ENCODE measurements around the gene VGLL4. TPM values are rescaled to one million over a fixed set of nuclear protein-coding genes. Genes with fewer than 3 reads are reported as not detected.
"Not testable (repeated sequence)": the region's sequence is repeated elsewhere in the genome, so short reads cannot be mapped to it uniquely, and the experiment has no call there.

The VGLL4 gene
- total and polyA plus RNA-seq, 5 donors from 2014 or later, result 8.5 to 16.3 (median 14.0) TPM

DNA sequence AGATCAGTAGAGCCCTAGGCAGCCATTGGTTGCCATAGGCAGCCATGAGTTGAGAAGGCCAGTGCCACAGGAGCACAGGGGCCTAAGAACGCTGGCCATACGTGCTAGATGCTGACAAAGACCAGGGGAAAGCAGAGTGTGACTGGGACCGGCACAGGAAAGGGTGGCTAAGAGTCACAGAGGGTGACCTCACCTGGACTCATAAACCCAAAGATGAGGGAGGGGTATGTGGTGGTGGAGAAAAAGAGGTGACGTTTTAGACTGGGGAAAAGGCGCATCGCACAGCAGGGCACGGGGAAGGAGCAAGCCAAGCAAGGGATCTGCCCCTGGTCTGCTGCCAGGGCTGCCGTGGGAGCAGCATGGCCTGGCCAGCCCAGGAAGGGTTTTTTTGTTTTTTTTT, 122.5 kb downstream of the VGLL4 start:
- DNase-seq (no peak), ATAC-seq (ENCODE audit: low read depth in 2 of 2) (no peak)
- Histone ChIP-seq H3K4me3 (ENCODE audit: low read depth, low read length) (no peak overlapping the region), H3K27ac (ENCODE audit: insufficient read depth, low read length, poor library complexity, severe bottlenecking) (no peak overlapping the region), H3K27me3 (ENCODE audit: control insufficient read depth, insufficient read depth, low read length) (no peaks in the 10 kb centered on the region), H3K9me3 (ENCODE audit: control insufficient read depth in 2 of 2, low read length in 2 of 2) (no peaks in the 10 kb centered on the region), H3K36me3 (ENCODE audit: control insufficient read depth, insufficient read depth, low read length) (no peaks in the 10 kb centered on the region), H3K4me1 (ENCODE audit: control insufficient read depth, insufficient read depth, low read length, poor library complexity, severe bottlenecking) (no peaks in the 10 kb centered on the region)
- Mint-ChIP-seq H3K27me3 (no peaks in the 10 kb centered on the region), H3K36me3 (peaks cover 13% of the 10 kb centered on the region), H3K27ac (peak overlapping the region in 1 of 3 donors; percentile 23), H3K9me3 (no peaks in the 10 kb centered on the region), H3K4me3 (no peak overlapping the region), H3K4me1 (peaks cover 0 to 5% (median 1%) of the 10 kb centered on the region in 4 donors)

- Mint-ChIP-seq H3K27ac (peak overlapping the region in 1 of 3 donors; percentile 14), H3K36me3 (peaks cover 16% of the 10 kb centered on the region), H3K9me3 (no peaks in the 10 kb centered on the region), H3K4me1 (peaks cover 0 to 2% (median 0%) of the 10 kb centered on the region in 4 donors), H3K27me3 (no peaks in the 10 kb centered on the region), H3K4me3 (no peak overlapping the region)
- Histone ChIP-seq H3K4me1 (ENCODE audit: control insufficient read depth, insufficient read depth, low read length, poor library complexity, severe bottlenecking) (no peaks in the 10 kb centered on the region), H3K27me3 (ENCODE audit: control insufficient read depth, insufficient read depth, low read length) (no peaks in the 10 kb centered on the region), H3K36me3 (ENCODE audit: control insufficient read depth, insufficient read depth, low read length) (no peaks in the 10 kb centered on the region), H3K4me3 (ENCODE audit: low read depth, low read length) (no peak overlapping the region), H3K27ac (ENCODE audit: insufficient read depth, low read length, poor library complexity, severe bottlenecking) (no peak overlapping the region), H3K9me3 (ENCODE audit: control insufficient read depth in 2 of 2, low read length in 2 of 2) (no peaks in the 10 kb centered on the region)
- DNase-seq (no peak), ATAC-seq (ENCODE audit: low read depth in 2 of 2) (no peak)
These were observed 126.1 kb downstream of the VGLL4 start for GRCh38 chr3:11517601-11518000.

GRCh38 chr3:11514191-11514821, 129.4 kb downstream of the VGLL4 start:
- Mint-ChIP-seq H3K27me3 (no peaks in the 10 kb centered on the region), H3K4me1 (peaks cover 0 to 2% (median 0%) of the 10 kb centered on the region in 4 donors), H3K9me3 (no peaks in the 10 kb centered on the region), H3K36me3 (peaks cover 19% of the 10 kb centered on the region), H3K4me3 (no peak overlapping the region), H3K27ac (peak overlapping the region in 1 of 3 donors; percentile 56)
- Histone ChIP-seq H3K27ac (ENCODE audit: insufficient read depth, low read length, poor library complexity, severe bottlenecking) (no peak overlapping the region), H3K9me3 (ENCODE audit: control insufficient read depth in 2 of 2, low read length in 2 of 2) (no peaks in the 10 kb centered on the region), H3K36me3 (ENCODE audit: control insufficient read depth, insufficient read depth, low read length) (no peaks in the 10 kb centered on the region), H3K27me3 (ENCODE audit: control insufficient read depth, insufficient read depth, low read length) (no peaks in the 10 kb centered on the region), H3K4me1 (ENCODE audit: control insufficient read depth, insufficient read depth, low read length, poor library complexity, severe bottlenecking) (no peaks in the 10 kb centered on the region), H3K4me3 (ENCODE audit: low read depth, low read length) (no peak overlapping the region)
- DNase-seq, result no peak
- no peak for ATAC-seq (ENCODE audit: low read depth in 2 of 2)

DNA sequence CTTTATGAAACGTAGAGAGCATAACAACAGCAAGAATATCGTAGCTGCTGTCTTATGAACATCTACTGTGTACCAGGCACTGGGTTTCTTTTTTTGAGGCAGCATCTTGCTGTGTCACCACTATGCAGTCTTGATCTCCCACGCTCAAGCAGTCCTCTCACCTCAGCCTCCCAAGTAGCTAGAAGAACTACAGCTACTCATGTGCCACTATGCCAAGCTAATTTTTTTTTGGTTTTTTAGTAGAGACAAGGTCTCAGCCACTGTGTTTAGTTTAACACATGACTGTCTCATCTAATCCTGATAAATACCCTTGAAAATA, 129.9 kb downstream of the VGLL4 start:
- no peaks in the 10 kb centered on the region for H3K9me3 ChIP-seq (ENCODE audit: control insufficient read depth in 2 of 2, low read length in 2 of 2)
- H3K36me3 Mint-ChIP-seq, result peaks cover 15% of the 10 kb centered on the region
- no peak for DNase-seq
- no peaks in the 10 kb centered on the region for H3K27me3 ChIP-seq (ENCODE audit: control insufficient read depth, insufficient read depth, low read length)
- H3K4me1 ChIP-seq (ENCODE audit: control insufficient read depth, insufficient read depth, low read length, poor library complexity, severe bottlenecking), result no peaks in the 10 kb centered on the region
- no peak overlapping the region for H3K4me3 ChIP-seq (ENCODE audit: low read depth, low read length)
- peaks cover 0 to 2% (median 0%) of the 10 kb centered on the region in 4 donors for H3K4me1 Mint-ChIP-seq
- H3K9me3 Mint-ChIP-seq, result no peaks in the 10 kb centered on the region
- no peak for ATAC-seq (ENCODE audit: low read depth in 2 of 2)
- H3K27me3 Mint-ChIP-seq, result no peaks in the 10 kb centered on the region
- H3K36me3 ChIP-seq (ENCODE audit: control insufficient read depth, insufficient read depth, low read length), result no peaks in the 10 kb centered on the region
- H3K27ac ChIP-seq (ENCODE audit: insufficient read depth, low read length, poor library complexity, severe bottlenecking), result no peak overlapping the region
- no peak overlapping the region for H3K4me3 Mint-ChIP-seq
- H3K27ac Mint-ChIP-seq, result no peak overlapping the region

DNA sequence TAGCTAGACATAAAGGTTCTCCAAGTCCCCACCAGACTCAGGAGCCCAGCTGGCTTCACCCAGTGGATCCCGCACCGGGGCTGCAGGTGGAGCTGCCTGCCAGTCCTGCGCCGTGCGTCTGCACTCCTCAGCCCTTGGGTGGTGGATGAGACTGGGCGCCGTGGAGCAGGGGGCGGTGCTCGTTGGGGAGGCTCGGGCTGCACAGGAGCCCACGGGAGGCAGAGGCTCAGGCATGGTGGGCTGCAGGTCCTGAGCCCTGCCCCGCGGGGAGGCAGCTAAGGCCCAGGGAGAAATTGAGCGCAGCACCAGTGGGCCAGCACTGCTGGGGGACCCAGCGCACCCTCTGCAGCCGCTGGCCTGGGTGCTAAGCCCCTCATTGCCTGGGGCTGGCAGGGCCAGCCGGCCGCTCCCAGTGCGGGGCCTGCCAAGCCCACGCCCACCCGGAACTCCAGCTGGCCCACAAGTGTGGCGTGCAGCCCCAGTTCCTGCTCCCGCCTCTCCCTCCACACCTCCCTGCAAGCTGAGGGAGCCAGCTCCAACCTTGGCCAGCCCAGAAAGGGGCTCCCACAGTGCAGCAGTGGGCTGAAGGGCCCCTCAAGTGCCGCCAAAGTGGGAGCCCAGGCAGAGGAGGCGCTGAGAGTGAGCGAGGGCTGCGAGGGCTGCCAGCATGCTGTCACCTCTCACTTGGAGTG, 130.4 kb downstream of the VGLL4 start:
- H3K9me3 Mint-ChIP-seq, result not testable (repeated sequence)

DNA sequence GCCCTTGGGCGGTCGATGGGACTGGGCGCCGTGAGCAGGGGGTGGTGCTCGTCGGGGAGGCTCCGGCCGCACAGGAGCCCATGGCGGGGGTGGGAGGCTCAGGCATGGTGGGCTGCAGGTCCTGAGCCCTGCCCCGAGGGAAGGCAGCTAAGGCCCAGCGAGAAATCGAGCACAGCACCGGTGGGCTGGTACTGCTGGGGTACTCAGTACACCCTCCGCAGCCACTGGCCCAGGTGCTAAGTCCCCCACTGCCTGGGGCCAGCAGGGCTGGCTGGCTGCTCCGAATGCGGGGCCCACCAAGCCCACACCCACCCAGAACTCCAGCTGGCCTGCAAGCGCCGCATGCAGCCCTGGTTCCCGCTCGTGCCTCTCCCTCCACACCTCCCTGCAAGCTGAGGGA, 132.1 kb downstream of the VGLL4 start:
- DNase-seq; H3K27ac ChIP-seq (ENCODE audit: insufficient read depth, low read length, poor library complexity, severe bottlenecking); H3K4me3 ChIP-seq (ENCODE audit: low read depth, low read length); H3K36me3 ChIP-seq (ENCODE audit: control insufficient read depth, insufficient read depth, low read length); H3K27ac Mint-ChIP-seq; H3K27me3 Mint-ChIP-seq; H3K4me1 Mint-ChIP-seq; H3K9me3 Mint-ChIP-seq; H3K27me3 ChIP-seq (ENCODE audit: control insufficient read depth, insufficient read depth, low read length); H3K4me3 Mint-ChIP-seq; H3K4me1 ChIP-seq (ENCODE audit: control insufficient read depth, insufficient read depth, low read length, poor library complexity, severe bottlenecking); H3K9me3 ChIP-seq (ENCODE audit: control insufficient read depth in 2 of 2, low read length in 2 of 2); ATAC-seq (ENCODE audit: low read depth in 2 of 2): not testable (repeated sequence)
- H3K36me3 Mint-ChIP-seq, result peaks cover 15% of the 10 kb centered on the region

More for the DNA sequence above, 130.4 kb downstream of the VGLL4 start:
- H3K36me3 ChIP-seq (ENCODE audit: control insufficient read depth, insufficient read depth, low read length); DNase-seq; H3K4me1 Mint-ChIP-seq; H3K4me3 ChIP-seq (ENCODE audit: low read depth, low read length); H3K27ac Mint-ChIP-seq; ATAC-seq (ENCODE audit: low read depth in 2 of 2); H3K27me3 Mint-ChIP-seq; H3K27ac ChIP-seq (ENCODE audit: insufficient read depth, low read length, poor library complexity, severe bottlenecking); H3K4me1 ChIP-seq (ENCODE audit: control insufficient read depth, insufficient read depth, low read length, poor library complexity, severe bottlenecking); H3K27me3 ChIP-seq (ENCODE audit: control insufficient read depth, insufficient read depth, low read length); H3K9me3 ChIP-seq (ENCODE audit: control insufficient read depth in 2 of 2, low read length in 2 of 2); H3K4me3 Mint-ChIP-seq: not testable (repeated sequence)
- peaks cover 15% of the 10 kb centered on the region for H3K36me3 Mint-ChIP-seq

DNA sequence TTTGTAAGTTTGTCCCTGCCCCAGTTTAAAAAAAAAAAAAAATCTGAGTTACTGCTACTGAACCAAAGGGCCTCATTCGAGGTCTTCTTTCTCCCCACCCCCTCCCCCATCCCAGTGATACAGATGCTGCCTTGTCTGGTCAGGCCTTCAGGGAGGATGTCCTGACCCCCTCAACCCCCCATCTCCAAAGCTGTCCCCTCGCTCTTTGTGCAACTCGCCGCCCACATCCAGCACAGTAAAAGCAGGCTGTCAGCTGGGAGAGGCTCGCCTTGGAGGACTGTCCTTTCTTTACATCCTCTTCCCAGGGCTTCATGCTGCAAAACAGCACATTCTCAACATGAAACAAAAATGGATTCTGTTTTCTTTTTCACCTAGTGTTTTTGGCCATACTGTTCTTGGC, 133.4 kb downstream of the VGLL4 start:
- H3K27ac ChIP-seq (ENCODE audit: insufficient read depth, low read length, poor library complexity, severe bottlenecking), result no peak overlapping the region

DNA sequence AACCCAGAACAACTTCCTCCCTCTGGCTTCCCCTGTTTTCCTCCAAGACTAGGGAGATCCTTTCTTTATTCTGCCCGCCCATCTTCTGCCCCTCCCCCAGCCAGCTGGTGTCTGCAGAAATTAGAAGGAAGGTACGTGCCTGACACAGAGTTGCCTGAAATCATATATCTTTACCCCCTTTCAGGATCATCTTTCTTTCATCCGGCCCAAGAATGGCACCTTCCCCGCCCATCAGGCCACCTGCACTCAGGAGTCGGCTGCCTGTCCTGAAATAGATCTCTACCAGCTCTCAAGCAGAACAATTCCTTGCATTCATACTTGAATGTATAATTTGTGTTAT, 133.7 kb downstream of the VGLL4 start:
- Mint-ChIP-seq H3K4me1 (peaks cover 0 to 4% (median 0%) of the 10 kb centered on the region in 4 donors), H3K27me3 (no peaks in the 10 kb centered on the region), H3K9me3 (no peaks in the 10 kb centered on the region), H3K27ac (no peak overlapping the region), H3K36me3 (peaks cover 12% of the 10 kb centered on the region), H3K4me3 (no peak overlapping the region)
- Histone ChIP-seq H3K4me3 (ENCODE audit: low read depth, low read length) (no peak overlapping the region), H3K9me3 (ENCODE audit: control insufficient read depth in 2 of 2, low read length in 2 of 2) (no peaks in the 10 kb centered on the region), H3K4me1 (ENCODE audit: control insufficient read depth, insufficient read depth, low read length, poor library complexity, severe bottlenecking) (no peaks in the 10 kb centered on the region), H3K27me3 (ENCODE audit: control insufficient read depth, insufficient read depth, low read length) (no peaks in the 10 kb centered on the region), H3K27ac (ENCODE audit: insufficient read depth, low read length, poor library complexity, severe bottlenecking) (no peak overlapping the region), H3K36me3 (ENCODE audit: control insufficient read depth, insufficient read depth, low read length) (no peaks in the 10 kb centered on the region)
- DNase-seq (no peak), ATAC-seq (ENCODE audit: low read depth in 2 of 2) (no peak)

More for the DNA sequence above, 133.4 kb downstream of the VGLL4 start:
- Mint-ChIP-seq H3K27me3 (no peaks in the 10 kb centered on the region), H3K27ac (peak overlapping the region in 1 of 3 donors; percentile 44), H3K36me3 (peaks cover 12% of the 10 kb centered on the region), H3K9me3 (no peaks in the 10 kb centered on the region), H3K4me3 (no peak overlapping the region), H3K4me1 (peaks cover 0 to 4% (median 0%) of the 10 kb centered on the region in 4 donors)
- Histone ChIP-seq H3K9me3 (ENCODE audit: control insufficient read depth in 2 of 2, low read length in 2 of 2) (no peaks in the 10 kb centered on the region), H3K4me3 (ENCODE audit: low read depth, low read length) (no peak overlapping the region), H3K27me3 (ENCODE audit: control insufficient read depth, insufficient read depth, low read length) (no peaks in the 10 kb centered on the region), H3K4me1 (ENCODE audit: control insufficient read depth, insufficient read depth, low read length, poor library complexity, severe bottlenecking) (no peaks in the 10 kb centered on the region), H3K36me3 (ENCODE audit: control insufficient read depth, insufficient read depth, low read length) (no peaks in the 10 kb centered on the region)
- DNase-seq (no peak), ATAC-seq (ENCODE audit: low read depth in 2 of 2) (no peak)

Data from CD4-positive, CD25-positive, alpha-beta regulatory T cell (primary cell).